SIG-M5 treated with dmso at 0.1 percent for 504 hours (cell line): ENCODE measurements around the gene RBL2.
A peak's percentile ranks its signal among the peaks of the same experiment; 100 is the strongest.

Experiments used
- DNase-seq: peaks from one replicate; lab custom pipeline; 2025; ENCODE audit not compliant: unreplicated experiment; lab: John Stamatoyannopoulos, UW

Gene RBL2

GRCh38 chr16:53446090-53446489, 11.8 kb downstream of the RBL2 start:
- no peak for DNase-seq

GRCh38 chr16:53449816-53450517, 15.7 kb downstream of the RBL2 start:
- no peak for DNase-seq

GRCh38 chr16:53453928-53454327, 19.7 kb downstream of the RBL2 start:
- no peak for DNase-seq

- no peak for DNase-seq
Measured at GRCh38 chr16:53456625-53457024, 22.4 kb downstream of the RBL2 start.

GRCh38 chr16:53457670-53458069, 23.4 kb downstream of the RBL2 start:
- no peak for DNase-seq

GRCh38 chr16:53458635-53459034, 24.4 kb downstream of the RBL2 start:
- no peak for DNase-seq

GRCh38 chr16:53465606-53466280, 31.5 kb downstream of the RBL2 start:
- no peak for DNase-seq

- DNase-seq = no peak
Measured at GRCh38 chr16:53476867-53477266, 42.6 kb downstream of the RBL2 start.

GRCh38 chr16:53478965-53479364, 44.7 kb downstream of the RBL2 start:
- DNase-seq = no peak

GRCh38 chr16:53480394-53480793, 46.1 kb downstream of the RBL2 start:
- no peak for DNase-seq

- peak; percentile 81 for DNase-seq
Measured at GRCh38 chr16:53482123-53482522, 47.9 kb downstream of the RBL2 start.

GRCh38 chr16:53484542-53484941, 50.3 kb downstream of the RBL2 start:
- no peak for DNase-seq

- no peak for DNase-seq
Measured at GRCh38 chr16:53486230-53486629, 52.0 kb downstream of the RBL2 start.

GRCh38 chr16:53489755-53490154, 55.5 kb downstream of the RBL2 start:
- DNase-seq = no peak

GRCh38 chr16:53492503-53492902, 58.2 kb downstream of the RBL2 start:
- DNase-seq = no peak

- DNase-seq = no peak
Measured at GRCh38 chr16:53494636-53495035, 60.4 kb downstream of the RBL2 start.

- no peak for DNase-seq
Measured at GRCh38 chr16:53495325-53495724, 61.1 kb downstream of the RBL2 start.

- no peak for DNase-seq
Measured at GRCh38 chr16:53498984-53499383, 64.7 kb downstream of the RBL2 start.

- DNase-seq = peak; percentile 62
Measured at GRCh38 chr16:53501216-53501859, 67.1 kb downstream of the RBL2 start.

- no peak for DNase-seq
Measured at GRCh38 chr16:53502331-53503269, 68.3 kb downstream of the RBL2 start, which contains the start of gene AKTIP. AKTIP (minus strand) TSS chr16:53503209; CDS start chr16:53500259, 2,950 bp downstream.
